Stimulated activated CD8-positive, alpha-beta memory T cell treated with anti-CD3 and anti-CD28 coated beads, Interleukin-15, amount 100 ng/mL, for 48 hours (primary cell): ENCODE data around the gene UBTD1.
"Not testable (repeated sequence)": the region's sequence is repeated elsewhere in the genome, so short reads cannot be mapped to it uniquely, and the experiment has no call there.

ENCODE experiments used
- DNase-seq, 2 donors: peaks; one replicate each; pipeline ENCODE4 v3.0.0-alpha.2; 2020; ENCODE audit warnings: low read depth in 2 of 2

The UBTD1 gene

GRCh38 chr10:97515271-97515978 is 16.7 kb downstream of the UBTD1 start:
- no peak for DNase-seq

DNA sequence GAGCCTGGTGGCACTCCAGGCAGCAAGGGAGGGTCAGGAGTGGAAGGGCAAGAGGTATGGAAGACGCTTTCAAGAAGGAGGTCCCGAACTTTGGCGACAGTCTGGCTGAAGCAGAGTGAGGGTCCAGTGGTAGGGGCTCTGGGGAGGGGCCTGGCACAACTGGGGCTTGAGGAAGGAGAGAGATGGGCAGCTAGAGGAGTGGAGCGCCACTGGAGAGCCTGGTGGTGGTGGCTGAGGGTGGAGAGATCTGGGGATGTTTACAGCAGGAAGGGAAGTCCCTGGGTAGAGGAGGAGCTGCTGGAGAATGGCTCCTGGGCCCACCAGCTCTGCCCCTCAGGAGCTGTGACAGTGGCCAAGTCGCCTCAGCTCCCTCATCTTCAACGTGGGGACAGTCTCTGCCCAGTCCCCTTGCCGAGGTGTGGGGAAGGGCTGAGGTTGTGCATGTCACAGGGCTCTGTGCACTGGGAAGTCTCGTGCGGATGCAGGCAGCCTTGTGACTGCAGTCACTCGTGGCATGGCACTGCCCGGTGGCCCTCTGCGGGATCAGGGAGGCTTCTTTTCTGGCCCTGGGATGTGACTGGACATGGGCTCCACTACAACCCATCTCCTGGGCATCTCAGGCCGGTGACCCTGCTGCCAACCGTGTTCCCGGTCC is 18.5 kb downstream of the UBTD1 start:
- no peak for DNase-seq

- DNase-seq = no peak
These were observed 19.1 kb downstream of the UBTD1 start for GRCh38 chr10:97517778-97518300.

DNA sequence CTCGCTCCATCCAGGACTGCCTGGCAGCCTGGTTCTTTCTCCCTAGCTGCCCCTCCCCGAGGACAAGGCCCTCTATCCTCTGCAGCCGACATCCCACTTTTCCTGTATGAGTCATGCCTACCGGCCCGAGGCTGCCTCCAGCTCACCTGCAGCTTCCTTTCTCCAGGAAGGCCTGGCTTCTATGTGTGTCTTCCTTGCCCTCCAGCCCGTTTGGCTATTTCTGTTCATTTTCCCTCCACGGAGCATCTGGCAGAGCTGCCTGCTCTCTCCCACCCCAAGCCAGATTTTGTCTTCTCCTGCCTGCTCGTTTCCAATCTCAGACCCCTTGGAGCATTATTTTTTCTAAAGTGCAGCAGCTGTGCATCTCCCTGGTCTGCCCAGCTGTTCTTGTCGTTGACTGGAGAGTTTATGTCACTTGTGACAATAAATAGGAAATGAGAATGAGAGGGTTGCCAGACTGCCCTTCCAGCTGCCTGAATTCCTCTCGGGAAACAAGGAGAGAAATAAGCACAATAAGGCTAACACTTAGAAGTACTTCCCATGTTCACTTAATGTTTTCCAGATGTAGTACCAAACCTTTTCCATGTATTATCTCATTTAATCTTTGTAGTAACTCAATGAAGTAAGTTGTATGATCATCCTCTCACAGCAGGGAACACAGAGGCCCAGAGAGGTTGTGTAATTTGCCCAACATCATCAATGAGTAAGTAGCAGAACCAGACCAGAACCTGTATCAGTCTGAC is 19.7 kb downstream of the UBTD1 start:
- DNase-seq = no peak

GRCh38 chr10:97519342-97519741 is 20.6 kb downstream of the UBTD1 start:
- no peak for DNase-seq

GRCh38 chr10:97520520-97520919 is 21.8 kb downstream of the UBTD1 start:
- DNase-seq = no peak

- no peak for DNase-seq
These were observed 22.4 kb downstream of the UBTD1 start for GRCh38 chr10:97520978-97521761.

- no peak for DNase-seq
These were observed 23.3 kb downstream of the UBTD1 start for GRCh38 chr10:97522071-97522470.

DNA sequence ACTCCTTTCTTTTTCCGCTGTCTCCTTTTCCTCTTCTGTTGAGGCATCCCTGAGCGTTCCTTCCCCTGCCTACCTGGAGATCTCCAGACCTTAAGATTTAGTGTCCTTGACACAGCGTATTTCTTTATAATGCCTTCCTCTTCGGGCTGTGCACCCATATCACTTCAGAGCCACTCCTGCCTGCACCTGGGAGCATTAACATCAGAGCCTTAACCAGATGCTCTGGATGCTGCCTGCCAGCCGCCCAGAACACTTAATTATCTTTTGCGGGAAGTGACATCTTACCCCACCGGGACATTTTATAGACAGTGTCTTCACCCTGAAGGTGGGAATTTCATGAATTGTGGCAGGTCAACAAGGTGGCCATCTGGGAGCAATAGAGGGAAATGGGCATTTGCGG is 24.2 kb downstream of the UBTD1 start:
- no peak for DNase-seq

- DNase-seq = no peak
These were observed 26.4 kb downstream of the UBTD1 start for GRCh38 chr10:97525086-97525485.

- no peak for DNase-seq
These were observed 27.0 kb downstream of the UBTD1 start for GRCh38 chr10:97525683-97526110.

GRCh38 chr10:97528876-97529275 is 30.2 kb downstream of the UBTD1 start:
- DNase-seq = not testable (repeated sequence)

GRCh38 chr10:97529685-97530465 is 31.2 kb downstream of the UBTD1 start:
- no peak for DNase-seq

DNA sequence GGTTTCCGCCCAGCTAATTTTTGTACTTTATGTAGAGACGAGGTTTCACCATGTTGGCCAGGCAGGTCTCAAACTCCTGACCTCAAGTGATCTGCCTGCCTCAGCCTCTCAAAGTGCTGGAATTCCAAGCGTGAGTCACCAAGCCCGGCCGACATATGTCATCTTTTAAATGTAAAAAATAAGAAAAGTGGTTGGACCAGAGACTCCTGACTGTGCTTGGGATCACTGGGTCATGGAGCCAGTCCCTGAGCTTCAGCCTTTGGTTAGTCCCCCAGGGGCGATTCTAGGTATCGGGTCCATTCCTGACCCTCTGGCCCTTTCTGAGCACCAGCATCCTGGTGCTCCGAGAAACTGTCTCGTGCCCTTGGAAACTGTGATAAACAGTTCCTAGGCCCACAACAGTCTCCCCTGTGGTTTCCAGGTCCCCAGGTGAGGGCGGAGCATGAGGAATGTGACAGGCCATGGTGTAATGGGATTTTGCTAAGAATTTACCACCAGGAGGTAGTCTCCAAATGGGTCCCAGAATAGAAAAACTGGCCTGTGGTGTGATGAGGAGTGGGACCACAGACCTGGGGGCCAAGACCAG is 32.8 kb downstream of the UBTD1 start:
- no peak for DNase-seq

GRCh38 chr10:97532935-97533671 is 34.4 kb downstream of the UBTD1 start:
- no peak for DNase-seq

DNA sequence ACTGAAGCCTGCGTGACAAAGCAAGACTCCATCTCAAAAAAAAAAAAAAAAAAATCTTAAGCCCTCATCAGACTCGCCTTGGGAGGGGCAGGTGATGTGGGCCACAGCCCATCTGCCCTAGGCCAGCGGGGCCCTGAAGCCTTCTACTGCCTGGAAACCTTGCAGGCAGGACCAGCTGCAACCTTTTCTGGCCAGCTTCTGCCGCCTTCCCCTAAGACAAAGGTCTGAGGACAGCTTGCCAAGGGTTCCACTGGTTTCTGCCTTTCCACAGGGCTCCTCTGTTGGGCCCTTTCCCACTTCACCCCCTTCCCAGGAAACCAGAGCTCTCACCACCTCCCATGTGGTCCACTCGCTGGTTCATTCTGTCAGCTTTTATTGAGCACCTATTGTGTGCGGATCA is 35.2 kb downstream of the UBTD1 start:
- no peak for DNase-seq

- peak in 1 of 2 donors; percentile 21 for DNase-seq
These were observed 36.1 kb downstream of the UBTD1 start for GRCh38 chr10:97534746-97535367.

- DNase-seq = no peak
These were observed 38.6 kb downstream of the UBTD1 start for GRCh38 chr10:97537186-97537869.

DNA sequence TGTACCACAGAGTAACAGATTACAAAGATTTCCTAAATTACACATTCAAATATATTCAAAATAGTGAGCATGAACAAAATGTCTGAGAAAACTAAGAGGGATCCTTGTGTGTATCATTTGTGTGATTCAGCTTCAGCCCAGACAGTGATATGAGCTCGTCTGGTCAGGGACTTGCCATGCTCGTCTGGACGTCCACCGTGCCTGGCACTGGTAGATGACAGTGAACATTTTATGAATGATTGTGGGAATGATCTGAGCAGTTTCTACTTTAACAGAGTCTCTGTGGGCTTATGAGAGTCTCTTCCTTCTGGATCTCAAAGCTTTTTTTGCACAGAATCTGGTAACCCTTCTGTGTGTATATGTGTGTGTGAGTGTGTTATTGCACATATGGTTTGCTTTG is 39.7 kb downstream of the UBTD1 start:
- DNase-seq = no peak
